Left lung (tissue), 10 donors: ENCODE results near the gene HLA-A. TPM values are rescaled to one million over a fixed set of nuclear protein-coding genes. Genes with fewer than 3 reads are reported as not detected.

Source experiments
- ATAC-seq: fragments of 200-7000 bp; cut with Tn5 transposase; one replicate; pipeline ENCODE4 v1.9.1; 2020; ENCODE audit warnings: moderate library complexity
- DNase-seq, 4 donors: peaks; one replicate each; pipeline ENCODE4 v3.0.0-alpha.2; 2013 to 2020
- H3K27ac ChIP-seq, 2 donors: fragments of 200-600 bp; sonication (generic) in 1 of 2; one replicate each; pipeline versions ENCODE4 v1.5.0 to v1.8.0; 2020 to 2021
- H3K27me3 ChIP-seq, 2 donors: fragments of 200-600 bp; sonication (generic) in 1 of 2; one replicate each; pipeline versions ENCODE4 v1.5.0 to v1.8.0; 2020 to 2021
- H3K36me3 ChIP-seq, 2 donors: fragments of 200-600 bp; sonication (generic) in 1 of 2; one replicate each; pipeline versions ENCODE4 v1.5.0 to v1.8.0; 2020 to 2021
- H3K4me1 ChIP-seq, 2 donors: fragments of 200-600 bp; one replicate each; pipeline ENCODE4 v1.8.0; 2021
- H3K4me3 ChIP-seq, 2 donors: fragments of 200-600 bp; sonication (generic) in 1 of 2; one replicate each; pipeline versions ENCODE4 v1.5.0 to v1.8.0; 2020 to 2021; ENCODE audit warnings: mild to moderate bottlenecking in 1 of 2
- H3K9me3 ChIP-seq, 2 donors: fragments of 200-600 bp; sonication (generic) in 1 of 2; one replicate each; pipeline versions ENCODE4 v1.5.0 to v1.8.0; 2020 to 2021
- CTCF ChIP-seq, 2 donors: fragments of 200-600 bp; sonication (generic) in 1 of 2; IDR thresholded peaks; one replicate each; pipeline versions ENCODE4 v1.5.0 to v1.8.0; 2021; ENCODE audit warnings: antibody characterized with exemption in 2 of 2
- intact Hi-C, 2 donors: fragments of 100-400 bp; cut with DNase I; formaldehyde crosslinking; loops; one replicate each; pipeline versions ENCODE4 v1.11.2 to v1.14.2; 2022
- polyA plus RNA-seq, 6 donors: library from polyadenylated mRNA; unstranded; fragments of 120-200 nt; gene quantifications; one replicate each; pipeline ENCODE4 v1.2.1, GENCODE V29; 2013; ENCODE audit not compliant: insufficient read length in 6 of 6
- total RNA-seq, 2 donors: library from RNA; stranded (reverse); fragmentation: NEBNext Ultra II Directional; extraction: Animal tissue kit (Norgen Biotek cat#: 25700); gene quantifications; one replicate each; pipeline ENCODE4 v1.2.1, GENCODE V29; 2021
- donor health status: DM: no; HTN: yes; CAD: no.
- donor health status: DM: no; HTN: no; CAD: no.

HLA-A gene
- total and polyA plus RNA-seq, 8 donors = 218 to 1,150 (median 275) TPM

- Histone ChIP-seq H3K4me1 (peaks cover 0 to 3% of the 10 kb centered on the region in 2 donors), H3K9me3 (no peaks in the 10 kb centered on the region), H3K27me3 (peaks cover 0 to 12% of the 10 kb centered on the region in 2 donors), H3K4me3 (no peak overlapping the region), H3K36me3 (no peaks in the 10 kb centered on the region), H3K27ac (no peak overlapping the region)
- intact Hi-C loops = no loop called here
- DNase-seq = no peak
- no peak for TF ChIP-seq CTCF (IDR thresholded peaks at IDR 0.05)
- ATAC-seq = no peak
Observed at GRCh38 chr6:29982097-29982496, 39.8 kb downstream of the HLA-A start.

GRCh38 chr6:29984232-29984631 is 41.9 kb downstream of the HLA-A start:
- Histone ChIP-seq H3K4me1 (no peaks in the 10 kb centered on the region), H3K9me3 (no peaks in the 10 kb centered on the region), H3K4me3 (no peak overlapping the region), H3K27ac (no peak overlapping the region), H3K27me3 (no peaks in the 10 kb centered on the region), H3K36me3 (no peaks in the 10 kb centered on the region)
- DNase-seq (no peak), ATAC-seq (no peak)
- intact Hi-C loops = no loop called here
- TF ChIP-seq CTCF (IDR thresholded peaks at IDR 0.05) = no peak

- no peak for DNase-seq
- no peak overlapping the region for H3K27ac ChIP-seq
- intact Hi-C loops = no loop called here
- no peak for ATAC-seq
- H3K4me1 ChIP-seq = no peaks in the 10 kb centered on the region
- H3K9me3 ChIP-seq = no peaks in the 10 kb centered on the region
- no peak overlapping the region for H3K4me3 ChIP-seq
- TF ChIP-seq CTCF (IDR thresholded peaks at IDR 0.05) = no peak
- no peaks in the 10 kb centered on the region for H3K27me3 ChIP-seq
- no peaks in the 10 kb centered on the region for H3K36me3 ChIP-seq
Observed at GRCh38 chr6:29984992-29985391, 42.7 kb downstream of the HLA-A start.

GRCh38 chr6:29986179-29986781 is 43.9 kb downstream of the HLA-A start:
- Histone ChIP-seq H3K27me3 (no peaks in the 10 kb centered on the region), H3K4me3 (no peak overlapping the region), H3K4me1 (no peaks in the 10 kb centered on the region), H3K36me3 (no peaks in the 10 kb centered on the region), H3K27ac (no peak overlapping the region), H3K9me3 (no peaks in the 10 kb centered on the region)
- intact Hi-C loops = no loop called here
- no peak for DNase-seq
- no peak for TF ChIP-seq CTCF (IDR thresholded peaks at IDR 0.05)
- no peak for ATAC-seq

GRCh38 chr6:29989211-29989610 is 46.9 kb downstream of the HLA-A start:
- no peaks in the 10 kb centered on the region for H3K27me3 ChIP-seq
- H3K9me3 ChIP-seq = no peaks in the 10 kb centered on the region
- ATAC-seq = no peak
- no peaks in the 10 kb centered on the region for H3K36me3 ChIP-seq
- no peak overlapping the region for H3K27ac ChIP-seq
- H3K4me3 ChIP-seq = no peak overlapping the region
- TF ChIP-seq CTCF (IDR thresholded peaks at IDR 0.05) = no peak
- intact Hi-C loops = no loop called here
- DNase-seq = no peak
- no peaks in the 10 kb centered on the region for H3K4me1 ChIP-seq
